NCI-H2107 treated with DMSO at 0.1 percent for 48 hours (cell line): ENCODE measurements around the gene ZNF655.
"Not testable (repeated sequence)": the region's sequence is repeated elsewhere in the genome, so short reads cannot be mapped to it uniquely, and the experiment has no call there.

ENCODE experiments used
- DNase-seq: peaks from one replicate; lab custom pipeline; 2025; ENCODE audit not compliant: unreplicated experiment; lab: John Stamatoyannopoulos, UW

Gene ZNF655

GRCh38 chr7:99559175-99559915 lies 903 bp downstream of the ZNF655 start:
- DNase-seq = no peak

GRCh38 chr7:99560834-99561736 lies 2.6 kb downstream of the ZNF655 start:
- DNase-seq = no peak

GRCh38 chr7:99561737-99562051 lies 3.3 kb downstream of the ZNF655 start:
- DNase-seq = no peak

- DNase-seq = no peak
Measured at GRCh38 chr7:99562114-99562784, 3.8 kb downstream of the ZNF655 start.

GRCh38 chr7:99562832-99563231 lies 4.4 kb downstream of the ZNF655 start:
- no peak for DNase-seq

- DNase-seq = no peak
Measured at GRCh38 chr7:99563650-99564049, 5.2 kb downstream of the ZNF655 start.

- DNase-seq = not testable (repeated sequence)
Measured at GRCh38 chr7:99568770-99569169, 10.3 kb downstream of the ZNF655 start.

GRCh38 chr7:99571768-99572167 lies 13.3 kb downstream of the ZNF655 start:
- no peak for DNase-seq

- no peak for DNase-seq
Measured at GRCh38 chr7:99573257-99573656, 14.8 kb downstream of the ZNF655 start.

GRCh38 chr7:99576251-99576650 lies 17.8 kb downstream of the ZNF655 start:
- DNase-seq = no peak

- DNase-seq = no peak
Measured at GRCh38 chr7:99579281-99579955, 21.0 kb downstream of the ZNF655 start.

- DNase-seq = no peak
Measured at GRCh38 chr7:99579956-99580777, 21.7 kb downstream of the ZNF655 start.

- DNase-seq = not testable (repeated sequence)
Measured at GRCh38 chr7:99580778-99581332, 22.4 kb downstream of the ZNF655 start.

GRCh38 chr7:99588868-99589267 lies 30.4 kb downstream of the ZNF655 start:
- DNase-seq = no peak

GRCh38 chr7:99594948-99595745 lies 36.7 kb downstream of the ZNF655 start:
- DNase-seq = no peak

GRCh38 chr7:99596408-99596955 lies 38.0 kb downstream of the ZNF655 start:
- DNase-seq = no peak

GRCh38 chr7:99597762-99598501 lies 39.5 kb downstream of the ZNF655 start, which contains the start of gene TMEM225B:
Gene TMEM225B (plus strand): TSS chr7:99598267. CDS start chr7:99604389, 6,122 bp downstream.
- DNase-seq = no peak

GRCh38 chr7:99599836-99600235 lies 41.4 kb downstream of the ZNF655 start:
- DNase-seq = no peak
